RPMI8226 (cell line): ENCODE results near the gene KRTAP19-7.

Experiments
- DNase-seq: peaks from one replicate; pipeline ENCODE4 v3.0.0-alpha.2; 2015

KRTAP19-7 gene, protein sequence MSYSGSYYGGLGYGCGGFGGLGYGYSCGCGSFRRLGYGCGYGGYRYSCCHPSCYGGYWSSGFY

DNA sequence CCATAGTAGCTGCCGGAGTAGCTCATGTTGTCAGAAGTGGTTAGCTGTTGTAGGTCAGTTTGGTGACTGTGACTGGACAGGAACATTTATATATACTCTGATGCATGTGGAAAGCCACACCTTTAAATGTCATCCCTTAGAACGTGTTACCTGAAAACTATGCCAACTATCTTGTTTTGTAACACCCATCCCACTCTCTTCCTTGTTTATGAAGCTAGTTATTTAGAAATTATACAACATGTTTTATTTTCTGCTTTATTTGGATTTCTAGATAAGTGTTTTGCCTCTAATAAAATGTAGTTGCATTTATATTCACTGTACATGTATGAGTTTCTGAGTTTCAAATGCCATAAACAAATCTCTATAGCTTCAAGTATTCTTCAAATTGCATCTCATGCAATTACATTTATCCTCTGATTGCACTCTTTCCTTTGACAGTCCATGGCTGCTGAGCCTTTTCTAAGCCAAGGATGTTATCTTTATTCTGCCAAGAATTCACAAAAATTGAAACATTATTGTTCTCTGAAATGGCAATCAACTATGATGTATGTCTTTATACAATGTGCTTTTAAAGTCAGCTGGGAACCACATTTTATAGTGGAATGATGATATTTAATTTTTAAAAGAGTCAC lies at the start of gene KRTAP19-7:
Gene KRTAP19-7, minus strand, starts transcription at position 51 of the 632 bp plus-strand sequence. Its CDS starts 25 bp downstream, at position 26.
- no peak for DNase-seq

DNA sequence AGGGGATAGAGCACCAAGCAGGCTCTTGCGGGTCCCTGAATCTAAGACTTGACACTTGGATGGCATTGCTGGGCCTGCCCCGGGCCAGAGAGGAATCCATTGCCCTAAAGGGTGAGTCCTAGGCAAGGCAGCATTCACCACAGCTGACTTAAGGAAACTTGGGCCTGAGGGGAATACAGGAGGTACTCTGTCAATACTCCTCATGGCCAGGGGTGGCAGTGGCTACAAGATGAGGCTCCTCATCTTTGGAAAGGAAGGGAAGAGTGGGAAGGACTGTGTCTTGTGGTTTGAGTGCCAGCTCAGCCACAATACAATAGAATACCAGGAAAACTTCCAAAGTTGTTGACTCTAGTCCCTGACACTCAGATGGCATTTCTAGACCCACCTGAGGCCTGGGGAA lies 44.9 kb upstream of the KRTAP19-7 start:
- DNase-seq, result no peak

DNA sequence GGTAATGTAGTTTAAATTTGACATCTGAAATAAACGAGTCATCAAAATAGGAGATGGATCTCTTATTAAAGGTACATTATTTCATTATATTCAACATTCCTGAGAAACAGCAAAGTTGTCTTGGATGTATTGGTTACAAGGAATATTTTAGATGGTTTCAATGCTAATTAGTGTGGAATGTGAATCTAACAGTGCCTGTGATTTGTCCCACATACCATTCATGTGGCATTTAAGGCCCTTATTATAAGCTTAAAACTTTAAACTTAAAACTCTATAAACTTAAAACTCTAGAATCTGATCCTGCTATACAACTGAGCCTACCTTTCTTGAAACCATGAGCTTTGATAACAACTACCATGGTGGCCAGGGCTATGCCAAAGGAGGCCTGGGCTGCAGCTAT lies 39.7 kb upstream of the KRTAP19-7 start, which contains the start of gene KRTAP22-1:
Gene KRTAP22-1, plus strand, starts transcription at position 301 of the 400 bp plus-strand sequence.
- DNase-seq, result no peak

DNA sequence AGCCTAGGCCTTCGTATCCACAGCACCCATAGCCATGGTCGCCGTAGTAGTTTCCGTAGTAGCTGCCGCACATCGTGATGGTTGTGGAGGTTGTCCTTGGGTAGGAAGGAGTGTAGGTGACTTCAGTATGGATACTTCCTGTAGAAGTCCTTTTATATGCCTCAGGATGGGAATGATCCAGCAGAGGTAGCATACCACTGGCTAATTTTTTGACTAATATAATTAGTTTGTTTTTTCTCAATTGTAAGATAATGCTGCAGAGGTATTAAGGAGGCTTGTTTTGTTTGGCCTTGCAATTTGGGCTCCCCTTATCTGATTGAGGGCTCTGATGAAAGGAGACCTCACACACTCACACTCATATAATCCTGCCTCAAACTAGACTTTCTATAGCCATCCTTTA lies 37.7 kb upstream of the KRTAP19-7 start, which contains the start of gene KRTAP6-2:
Gene KRTAP6-2, minus strand, starts transcription at position 101 of the 400 bp plus-strand sequence. Its CDS starts 28 bp downstream, at position 73.
- no peak for DNase-seq

DNA sequence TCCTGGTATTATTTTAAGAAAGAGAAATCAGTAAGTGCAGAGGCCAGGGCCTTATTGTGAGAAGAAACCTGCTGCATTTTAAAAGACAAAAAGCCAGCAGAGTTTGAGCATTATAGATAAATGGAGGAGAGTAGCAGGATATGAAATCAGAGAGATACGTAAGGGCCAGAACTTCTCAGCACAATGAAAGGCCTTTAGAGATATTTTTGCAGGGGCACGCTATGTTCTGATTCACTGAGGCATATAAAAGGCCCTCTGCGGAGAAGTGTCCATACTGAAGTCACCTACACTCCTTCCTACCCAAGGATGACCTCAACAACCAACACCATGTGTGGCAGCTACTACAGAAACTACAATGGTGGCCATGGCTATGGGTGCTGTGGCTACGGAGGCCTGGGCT lies 31.0 kb upstream of the KRTAP19-7 start, which contains the start of gene KRTAP6-3:
Gene KRTAP6-3, plus strand, starts transcription at position 301 of the 400 bp plus-strand sequence. Its CDS starts 6 bp downstream, at position 307.
- no peak for DNase-seq

DNA sequence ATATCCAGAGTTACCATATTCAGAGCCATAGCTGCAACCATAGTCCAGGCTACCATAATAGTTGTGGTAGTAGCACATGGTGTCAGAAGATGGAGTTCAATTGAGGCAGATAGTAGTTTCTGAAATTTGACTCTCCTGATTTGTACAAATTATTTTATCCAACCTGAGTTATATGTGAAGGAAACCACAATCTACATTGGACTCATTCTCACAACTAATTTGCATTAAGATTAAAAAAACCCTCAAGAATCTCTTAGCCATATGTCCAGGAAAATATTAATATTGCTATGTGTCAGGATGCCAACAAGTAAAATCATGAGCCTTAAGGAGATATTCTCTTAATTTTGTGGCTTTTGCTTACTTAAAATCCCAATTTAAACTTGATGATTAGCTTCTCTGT lies 29.2 kb upstream of the KRTAP19-7 start, which contains the start of gene KRTAP22-2:
Gene KRTAP22-2, minus strand, starts transcription at position 101 of the 400 bp plus-strand sequence.
- DNase-seq, result no peak

DNA sequence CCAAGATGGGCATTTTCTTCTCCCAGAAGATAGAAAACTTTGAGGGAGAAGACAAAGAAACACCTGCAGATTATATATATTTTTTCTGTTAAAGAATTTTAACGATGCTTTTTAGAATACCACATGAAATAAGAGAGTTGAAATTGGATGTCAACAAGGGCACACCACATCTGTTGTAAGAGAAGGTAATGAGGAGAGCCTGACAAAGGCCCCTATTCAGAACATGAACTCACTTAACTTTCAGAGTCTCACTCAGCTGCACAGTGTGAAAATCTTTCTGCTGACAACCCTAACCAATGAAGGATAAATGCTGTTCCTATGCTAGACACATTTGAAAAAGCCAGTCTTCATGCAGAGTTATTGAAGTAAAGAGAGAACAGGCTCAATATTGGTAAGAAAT lies 21.8 kb upstream of the KRTAP19-7 start:
- no peak for DNase-seq

DNA sequence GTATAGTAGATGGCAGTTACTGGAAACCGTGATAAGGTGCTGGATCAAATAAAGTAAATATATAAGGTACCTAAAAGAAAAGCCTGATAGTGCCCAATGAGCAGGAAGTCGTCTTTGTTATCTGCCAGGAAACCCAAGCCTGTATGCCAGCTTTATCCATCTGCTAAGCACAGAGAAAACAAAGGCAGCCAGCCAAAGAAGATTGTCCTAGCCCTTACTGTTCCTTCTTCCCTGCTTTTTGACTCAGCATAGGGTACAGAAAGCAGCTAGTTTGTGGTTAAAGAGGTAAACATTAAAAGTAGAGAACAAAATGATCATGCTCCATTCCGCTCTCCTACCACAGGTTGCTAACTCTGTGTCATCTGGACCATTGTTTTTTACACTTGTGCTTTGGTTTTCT lies 19.0 kb upstream of the KRTAP19-7 start:
- no peak for DNase-seq

DNA sequence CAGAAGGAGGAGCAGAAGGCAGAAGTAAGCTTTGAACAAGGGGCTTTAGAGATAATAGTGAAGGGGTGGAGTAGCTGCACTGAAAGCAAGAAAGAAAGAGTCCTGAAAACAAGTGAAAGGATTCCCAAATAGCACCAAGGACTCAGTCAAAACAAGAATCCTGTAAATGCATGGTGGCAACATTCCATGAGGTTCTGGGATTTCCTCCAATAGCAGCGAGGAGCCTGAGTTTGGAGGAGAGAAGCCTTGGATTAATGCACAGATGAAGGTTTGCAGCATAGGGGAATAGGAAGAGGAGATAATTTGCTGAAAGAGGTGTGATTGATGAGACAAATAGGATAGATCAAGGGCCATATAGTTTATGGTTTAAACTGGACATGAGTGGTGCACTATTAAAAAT lies 18.2 kb upstream of the KRTAP19-7 start:
- DNase-seq, result no peak

DNA sequence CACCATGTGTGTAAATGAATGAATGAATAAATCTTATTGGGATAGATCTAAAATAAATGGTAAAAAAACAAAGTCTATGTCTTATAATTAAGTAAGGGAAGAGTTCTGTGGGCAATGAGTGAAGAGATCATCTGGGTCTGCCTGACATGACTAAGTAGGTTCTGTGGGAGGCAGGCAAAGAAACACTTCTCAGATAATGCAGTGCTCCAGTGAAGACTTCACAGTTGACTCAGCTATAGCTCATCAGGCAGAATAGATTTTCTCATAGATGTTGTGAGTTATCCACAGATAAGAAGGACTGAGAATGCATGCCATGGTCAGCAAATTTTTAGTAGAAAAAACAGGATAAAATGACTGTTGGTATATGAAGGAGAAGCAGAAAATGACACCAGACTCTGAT lies 16.7 kb upstream of the KRTAP19-7 start:
- DNase-seq, result no peak

DNA sequence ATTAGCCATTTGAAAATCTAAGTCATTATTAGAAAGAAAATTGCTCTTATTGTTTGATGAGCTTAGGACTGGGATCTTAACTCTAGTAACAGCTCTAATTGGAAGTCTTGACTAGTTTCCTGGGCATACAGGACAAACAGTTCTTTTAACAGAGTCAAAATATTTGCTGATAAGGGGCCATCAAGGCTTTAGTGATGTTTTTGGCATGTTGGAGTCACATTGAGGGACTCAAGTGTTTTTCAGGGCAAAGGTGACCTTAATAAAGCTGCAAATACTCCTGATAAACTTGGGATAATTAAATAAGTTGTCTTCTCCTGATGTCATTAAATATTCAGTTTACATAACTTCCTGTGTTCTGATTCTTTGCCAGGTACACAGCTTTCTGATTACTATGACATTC lies 6.5 kb upstream of the KRTAP19-7 start:
- DNase-seq, result no peak

DNA sequence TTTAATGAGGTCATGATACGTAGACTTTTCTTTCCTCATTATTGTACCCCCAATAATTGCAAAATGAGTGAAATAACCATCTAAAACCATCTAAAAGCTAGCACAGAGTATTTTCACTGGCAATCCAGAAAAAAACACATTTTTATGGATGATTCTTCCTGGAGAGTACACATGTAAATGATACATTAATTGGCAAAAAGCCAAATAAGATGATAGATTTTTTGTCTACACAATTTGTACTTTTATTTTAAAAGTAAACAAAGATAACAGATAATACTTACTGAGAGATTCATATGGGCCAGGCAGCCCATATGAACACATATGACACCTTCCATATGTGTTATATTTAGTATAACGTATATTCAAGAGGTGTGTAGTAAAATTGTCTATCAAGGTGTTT lies 2.5 kb upstream of the KRTAP19-7 start:
- DNase-seq, result no peak

DNA sequence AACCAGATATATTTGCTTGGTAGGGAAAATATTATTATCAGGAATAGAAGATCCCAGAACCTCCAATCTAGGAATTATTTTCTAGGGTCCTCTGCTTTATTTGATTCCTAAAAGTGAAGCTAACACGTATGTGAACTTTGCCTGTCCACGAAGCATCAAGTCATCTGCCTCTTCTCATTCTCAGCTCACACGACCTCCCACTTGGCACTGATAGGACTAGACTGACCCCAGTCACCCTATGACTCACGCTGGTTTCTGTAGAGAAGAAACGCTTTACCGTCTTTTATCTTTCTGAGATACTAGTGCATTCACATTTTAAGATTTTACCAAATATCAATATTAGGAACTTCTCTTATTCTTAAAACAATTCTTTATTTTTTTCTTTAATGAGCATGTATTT lies 2.0 kb upstream of the KRTAP19-7 start:
- no peak for DNase-seq

DNA sequence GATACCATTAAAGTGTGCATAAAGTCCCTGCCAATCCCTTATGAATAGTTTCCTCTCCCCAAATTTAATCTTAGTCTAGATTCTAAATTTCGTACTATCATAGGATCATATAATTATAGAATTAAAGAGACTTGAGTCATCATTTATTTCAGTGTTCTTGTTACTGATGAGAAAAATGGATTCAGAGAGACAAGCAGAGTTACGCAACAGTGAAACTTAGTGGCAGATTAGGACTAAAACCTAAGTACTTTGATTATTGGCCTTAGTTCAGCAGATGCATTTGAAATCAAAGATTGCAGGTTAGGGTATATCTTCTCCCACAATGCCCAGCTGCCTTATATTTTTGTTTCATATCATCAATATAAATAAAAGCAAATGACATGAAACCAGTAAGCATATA lies 843 bp upstream of the KRTAP19-7 start:
- no peak for DNase-seq

DNA sequence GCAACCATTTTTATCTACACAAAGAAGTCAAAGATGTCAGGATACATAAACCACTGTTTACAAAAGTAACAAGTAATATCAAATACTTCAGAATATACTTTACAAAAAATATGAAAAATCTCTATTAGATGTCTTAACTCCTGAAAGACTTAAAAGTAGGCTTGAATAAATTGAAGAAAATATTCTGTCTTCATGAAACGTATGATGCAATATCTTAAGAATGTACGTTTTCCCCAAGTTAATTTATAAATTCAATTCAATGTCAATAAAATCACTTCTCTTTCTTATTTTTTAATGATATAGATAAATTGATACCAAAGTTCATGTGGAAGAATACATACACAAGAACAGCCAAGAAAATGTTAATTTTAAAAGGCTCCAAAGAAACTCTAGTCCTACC lies 6.0 kb downstream of the KRTAP19-7 start:
- DNase-seq, result no peak

DNA sequence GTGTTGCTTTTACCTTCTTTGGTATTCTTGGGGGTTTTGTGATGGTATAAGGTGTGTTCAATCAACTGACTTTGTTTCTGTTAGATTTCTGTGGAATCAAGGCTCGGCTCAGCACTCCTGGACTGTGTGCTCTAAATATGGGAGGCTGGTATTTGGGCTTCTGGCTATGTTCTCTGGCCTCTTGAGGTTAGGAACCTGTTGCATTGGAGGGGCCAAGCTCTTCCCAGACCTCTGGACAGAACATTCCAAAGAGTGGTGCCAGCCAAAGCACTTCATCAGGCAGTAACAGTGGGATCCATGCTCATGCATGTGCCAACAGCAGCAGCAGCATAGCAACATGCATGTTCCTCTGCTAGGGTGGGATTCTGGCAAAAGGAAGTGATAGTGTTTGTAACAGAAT lies 8.3 kb downstream of the KRTAP19-7 start:
- DNase-seq, result no peak

DNA sequence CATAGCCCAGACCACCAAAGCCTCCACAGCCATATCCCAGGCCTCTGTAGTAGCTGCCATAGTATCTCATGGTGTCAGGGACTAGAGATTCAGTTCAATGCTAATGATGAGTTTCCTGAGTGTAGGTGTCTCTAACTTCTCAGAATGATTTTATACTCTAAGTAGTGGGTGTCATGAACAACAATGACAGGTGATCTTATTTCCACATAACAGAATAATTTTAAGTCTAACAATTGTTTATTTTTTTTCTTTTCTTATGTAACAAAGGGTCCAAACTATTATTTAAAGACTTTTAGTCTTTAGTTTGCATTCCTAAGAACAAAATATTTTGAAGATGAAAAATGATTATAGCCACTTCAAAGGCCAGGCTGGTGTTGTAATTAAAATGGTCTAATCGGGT lies 19.4 kb downstream of the KRTAP19-7 start, which contains the start of gene KRTAP19-6:
Gene KRTAP19-6, minus strand, starts transcription at position 101 of the 400 bp plus-strand sequence. Its CDS starts 31 bp downstream, at position 70.
- DNase-seq, result no peak

DNA sequence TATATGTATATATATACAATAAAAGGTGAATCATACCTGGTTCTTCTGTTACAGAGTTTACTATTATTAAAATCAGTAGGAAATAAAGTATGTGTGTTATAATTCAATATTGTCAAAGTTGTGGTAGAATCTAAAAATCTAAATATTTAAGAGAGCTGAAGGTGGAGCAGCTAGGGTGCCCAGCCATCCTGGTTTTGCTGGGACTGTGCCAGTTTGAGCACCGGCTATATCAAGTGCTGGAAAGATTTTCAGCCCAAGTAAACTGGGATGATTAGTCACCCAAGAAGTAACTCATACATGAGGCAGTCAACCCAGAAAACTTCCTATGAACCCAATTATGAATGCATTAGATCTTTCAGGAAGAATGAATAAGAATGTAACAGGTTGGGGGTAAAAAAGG lies 42.2 kb downstream of the KRTAP19-7 start:
- no peak for DNase-seq

DNA sequence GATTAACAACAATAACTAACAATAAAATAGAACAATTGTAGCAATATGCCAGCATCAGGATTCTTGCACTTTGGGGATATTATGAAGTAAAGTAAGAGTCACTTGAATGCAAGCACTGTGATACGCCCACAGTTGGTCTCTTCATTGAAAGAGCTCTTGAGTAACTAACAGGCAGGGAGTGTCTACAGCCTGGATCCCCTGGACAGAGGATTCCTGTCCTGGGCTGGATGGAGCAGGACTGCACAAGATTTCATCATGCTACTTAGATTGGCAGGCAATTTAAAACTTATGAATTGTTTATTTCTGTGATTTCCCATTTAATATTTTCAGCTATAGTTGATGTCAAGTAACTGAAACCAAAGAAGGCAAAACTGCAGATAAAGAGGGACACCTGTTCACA lies 45.4 kb downstream of the KRTAP19-7 start:
- DNase-seq, result no peak
